ENCODE data around the gene FAM25A.

DNA sequence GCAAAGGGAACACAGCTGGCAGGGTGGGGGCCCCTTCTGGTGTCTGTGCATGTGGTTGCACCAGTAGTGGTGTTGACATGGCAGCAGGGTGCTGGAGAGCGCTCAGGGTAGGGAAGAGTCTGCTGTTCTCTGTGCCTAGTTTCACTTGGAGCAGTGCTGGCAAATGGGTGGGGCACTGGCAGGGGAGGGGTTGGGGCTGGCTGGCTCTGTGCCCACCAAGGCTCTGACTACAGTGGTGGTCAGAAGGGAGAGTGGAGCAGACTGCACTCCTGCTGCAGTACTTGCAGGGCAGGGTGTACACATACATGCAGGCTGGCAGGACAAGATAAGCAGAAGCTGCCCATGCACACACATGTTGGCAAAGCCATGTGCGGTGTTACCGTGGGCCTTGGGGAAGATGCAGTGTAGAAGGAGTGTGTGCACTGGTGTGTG, 18.2 kb downstream of the FAM25A start:
- TF ChIP-seq, protein P1, sequence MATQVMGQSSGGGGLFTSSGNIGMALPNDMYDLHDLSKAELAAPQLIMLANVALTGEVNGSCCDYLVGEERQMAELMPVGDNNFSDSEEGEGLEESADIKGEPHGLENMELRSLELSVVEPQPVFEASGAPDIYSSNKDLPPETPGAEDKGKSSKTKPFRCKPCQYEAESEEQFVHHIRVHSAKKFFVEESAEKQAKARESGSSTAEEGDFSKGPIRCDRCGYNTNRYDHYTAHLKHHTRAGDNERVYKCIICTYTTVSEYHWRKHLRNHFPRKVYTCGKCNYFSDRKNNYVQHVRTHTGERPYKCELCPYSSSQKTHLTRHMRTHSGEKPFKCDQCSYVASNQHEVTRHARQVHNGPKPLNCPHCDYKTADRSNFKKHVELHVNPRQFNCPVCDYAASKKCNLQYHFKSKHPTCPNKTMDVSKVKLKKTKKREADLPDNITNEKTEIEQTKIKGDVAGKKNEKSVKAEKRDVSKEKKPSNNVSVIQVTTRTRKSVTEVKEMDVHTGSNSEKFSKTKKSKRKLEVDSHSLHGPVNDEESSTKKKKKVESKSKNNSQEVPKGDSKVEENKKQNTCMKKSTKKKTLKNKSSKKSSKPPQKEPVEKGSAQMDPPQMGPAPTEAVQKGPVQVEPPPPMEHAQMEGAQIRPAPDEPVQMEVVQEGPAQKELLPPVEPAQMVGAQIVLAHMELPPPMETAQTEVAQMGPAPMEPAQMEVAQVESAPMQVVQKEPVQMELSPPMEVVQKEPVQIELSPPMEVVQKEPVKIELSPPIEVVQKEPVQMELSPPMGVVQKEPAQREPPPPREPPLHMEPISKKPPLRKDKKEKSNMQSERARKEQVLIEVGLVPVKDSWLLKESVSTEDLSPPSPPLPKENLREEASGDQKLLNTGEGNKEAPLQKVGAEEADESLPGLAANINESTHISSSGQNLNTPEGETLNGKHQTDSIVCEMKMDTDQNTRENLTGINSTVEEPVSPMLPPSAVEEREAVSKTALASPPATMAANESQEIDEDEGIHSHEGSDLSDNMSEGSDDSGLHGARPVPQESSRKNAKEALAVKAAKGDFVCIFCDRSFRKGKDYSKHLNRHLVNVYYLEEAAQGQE (IDR thresholded peaks at IDR 0.05; ENCODE audit: insufficient read depth in 1 of 2, low read depth in 2 of 2, low read length in 1 of 2), result no peak
- TF ChIP-seq, protein P2, sequence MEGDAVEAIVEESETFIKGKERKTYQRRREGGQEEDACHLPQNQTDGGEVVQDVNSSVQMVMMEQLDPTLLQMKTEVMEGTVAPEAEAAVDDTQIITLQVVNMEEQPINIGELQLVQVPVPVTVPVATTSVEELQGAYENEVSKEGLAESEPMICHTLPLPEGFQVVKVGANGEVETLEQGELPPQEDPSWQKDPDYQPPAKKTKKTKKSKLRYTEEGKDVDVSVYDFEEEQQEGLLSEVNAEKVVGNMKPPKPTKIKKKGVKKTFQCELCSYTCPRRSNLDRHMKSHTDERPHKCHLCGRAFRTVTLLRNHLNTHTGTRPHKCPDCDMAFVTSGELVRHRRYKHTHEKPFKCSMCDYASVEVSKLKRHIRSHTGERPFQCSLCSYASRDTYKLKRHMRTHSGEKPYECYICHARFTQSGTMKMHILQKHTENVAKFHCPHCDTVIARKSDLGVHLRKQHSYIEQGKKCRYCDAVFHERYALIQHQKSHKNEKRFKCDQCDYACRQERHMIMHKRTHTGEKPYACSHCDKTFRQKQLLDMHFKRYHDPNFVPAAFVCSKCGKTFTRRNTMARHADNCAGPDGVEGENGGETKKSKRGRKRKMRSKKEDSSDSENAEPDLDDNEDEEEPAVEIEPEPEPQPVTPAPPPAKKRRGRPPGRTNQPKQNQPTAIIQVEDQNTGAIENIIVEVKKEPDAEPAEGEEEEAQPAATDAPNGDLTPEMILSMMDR (IDR thresholded peaks at IDR 0.05), result no peak
- TF ChIP-seq SIN3A (IDR thresholded peaks at IDR 0.05; ENCODE audit: borderline replicate concordance, insufficient read depth, low read depth, low read length), result no peak
- no peak for TF ChIP-seq POLR2AphosphoS5 (IDR thresholded peaks at IDR 0.05; ENCODE audit: low read depth, low read length)
- no peak for TF ChIP-seq TCF7L2 (IDR thresholded peaks at IDR 0.05; ENCODE audit: low read depth, low read length)
